Measurements from ENCODE around the gene GID4.
"Not testable (repeated sequence)": the region's sequence is repeated elsewhere in the genome, so short reads cannot be mapped to it uniquely, and the experiment has no call there.

The GID4 gene

DNA sequence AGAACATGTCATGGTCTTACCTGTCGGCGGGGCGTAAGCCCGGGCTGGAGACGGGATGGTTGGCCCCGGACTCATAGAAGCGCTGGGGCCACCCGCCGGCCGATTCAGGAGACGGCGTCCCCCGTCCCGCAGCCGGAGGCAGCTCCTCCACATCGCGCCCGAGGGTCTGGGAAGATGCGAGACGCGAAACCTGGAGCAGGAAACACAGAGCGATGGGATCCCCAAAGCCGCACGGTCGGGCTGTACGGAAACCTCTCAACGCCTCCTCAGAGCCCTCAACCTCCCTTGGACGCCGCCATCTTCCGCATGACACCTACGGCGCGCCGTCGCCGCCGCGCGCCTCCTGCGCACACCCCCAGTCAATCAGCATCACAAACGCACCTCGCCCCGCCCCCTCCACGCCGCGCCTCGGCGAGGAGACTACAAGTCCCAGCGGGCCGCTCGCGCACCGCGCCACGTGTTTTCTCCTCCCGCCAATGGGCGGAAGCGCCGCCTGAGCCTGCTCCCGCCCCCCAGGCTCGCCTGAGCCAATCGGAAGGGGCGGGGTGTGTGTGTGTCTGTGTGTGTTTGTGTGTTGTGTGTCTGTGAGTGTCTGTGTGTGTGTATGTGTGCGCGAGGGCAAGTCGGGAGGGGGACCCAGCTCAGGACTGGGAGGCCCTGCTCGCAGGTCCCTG lies at the start of gene GID4, which contains the start of gene ATPAF2:
TSS of gene GID4 (plus strand) at position 548 of the 674 bp plus-strand sequence. CDS start at position 605, 57 bp downstream.
TSS of gene ATPAF2 (minus strand) at position 308 of the 674 bp plus-strand sequence. CDS start at position 153, 155 bp downstream.
- H3K36me3 ChIP-seq (ENCODE audit: control insufficient read depth, insufficient read depth, low read length), result no peaks in the 10 kb centered on the region
- H3K9me3 ChIP-seq (ENCODE audit: control insufficient read depth, low read length), result no peaks in the 10 kb centered on the region
- no peaks in the 10 kb centered on the region for H3K27me3 ChIP-seq (ENCODE audit: control insufficient read depth, insufficient read depth, low read length)
- H3K4me3 ChIP-seq (ENCODE audit: low read length), result peak within 1 kb of the TSS; percentile 53
- peak within 1 kb of the TSS; percentile 75 for H3K9ac ChIP-seq (ENCODE audit: low read length)
- peaks cover 16% of the 10 kb centered on the region for H3K4me1 ChIP-seq (ENCODE audit: control insufficient read depth, insufficient read depth, low read length)

DNA sequence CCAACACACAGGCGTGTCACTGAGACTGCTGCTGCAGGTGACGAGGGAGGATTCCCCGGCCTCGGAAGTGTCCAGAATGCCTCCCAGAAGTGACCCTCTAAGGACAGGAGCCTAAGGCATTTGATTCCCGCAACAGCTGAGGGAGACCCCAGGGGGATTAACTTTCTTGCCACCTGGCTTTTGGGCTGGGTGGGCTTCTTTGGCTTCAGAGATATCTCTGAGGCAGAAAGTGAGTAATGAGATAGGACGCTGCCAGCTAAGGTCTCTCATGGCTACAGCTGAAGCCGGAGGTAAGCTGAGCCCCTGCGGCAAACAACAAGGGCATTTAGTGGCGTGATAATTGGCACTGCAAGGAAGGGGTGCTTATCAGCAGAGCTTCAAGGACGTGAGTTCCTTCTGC lies 49.6 kb upstream of the GID4 start:
- H3K27me3 ChIP-seq (ENCODE audit: control insufficient read depth, insufficient read depth, low read length), result no peaks in the 10 kb centered on the region
- H3K4me3 ChIP-seq (ENCODE audit: low read length), result no peak overlapping the region
- no peaks in the 10 kb centered on the region for H3K9me3 ChIP-seq (ENCODE audit: control insufficient read depth, low read length)
- no peak overlapping the region for H3K9ac ChIP-seq (ENCODE audit: low read length)
- H3K4me1 ChIP-seq (ENCODE audit: control insufficient read depth, insufficient read depth, low read length), result peaks cover 13% of the 10 kb centered on the region
- H3K36me3 ChIP-seq (ENCODE audit: control insufficient read depth, insufficient read depth, low read length), result no peaks in the 10 kb centered on the region

DNA sequence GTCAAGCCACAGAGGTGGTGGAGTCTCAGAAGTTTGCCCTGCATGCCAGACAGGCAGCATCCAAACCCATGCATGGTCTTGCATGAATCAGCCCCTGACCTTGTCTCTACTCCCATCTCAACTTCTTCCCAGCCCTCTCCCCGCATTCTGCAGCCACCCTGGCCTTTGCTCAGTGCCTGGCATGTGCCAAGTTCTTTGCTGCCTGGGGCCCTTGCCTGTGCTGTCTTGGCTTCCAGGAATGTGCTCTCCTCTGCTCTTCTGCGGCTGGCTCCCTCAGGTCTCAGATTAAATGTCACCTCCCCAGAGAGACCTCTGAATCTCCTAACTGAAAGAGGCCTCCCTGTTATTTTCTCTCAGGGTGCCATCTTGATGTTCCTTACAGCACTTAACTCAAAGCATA lies 48.9 kb upstream of the GID4 start:
- no peaks in the 10 kb centered on the region for H3K36me3 ChIP-seq (ENCODE audit: control insufficient read depth, insufficient read depth, low read length)
- H3K4me3 ChIP-seq (ENCODE audit: low read length), result no peak overlapping the region
- H3K4me1 ChIP-seq (ENCODE audit: control insufficient read depth, insufficient read depth, low read length), result peaks cover 13% of the 10 kb centered on the region
- no peak overlapping the region for H3K9ac ChIP-seq (ENCODE audit: low read length)
- H3K27me3 ChIP-seq (ENCODE audit: control insufficient read depth, insufficient read depth, low read length), result no peaks in the 10 kb centered on the region
- no peaks in the 10 kb centered on the region for H3K9me3 ChIP-seq (ENCODE audit: control insufficient read depth, low read length)

DNA sequence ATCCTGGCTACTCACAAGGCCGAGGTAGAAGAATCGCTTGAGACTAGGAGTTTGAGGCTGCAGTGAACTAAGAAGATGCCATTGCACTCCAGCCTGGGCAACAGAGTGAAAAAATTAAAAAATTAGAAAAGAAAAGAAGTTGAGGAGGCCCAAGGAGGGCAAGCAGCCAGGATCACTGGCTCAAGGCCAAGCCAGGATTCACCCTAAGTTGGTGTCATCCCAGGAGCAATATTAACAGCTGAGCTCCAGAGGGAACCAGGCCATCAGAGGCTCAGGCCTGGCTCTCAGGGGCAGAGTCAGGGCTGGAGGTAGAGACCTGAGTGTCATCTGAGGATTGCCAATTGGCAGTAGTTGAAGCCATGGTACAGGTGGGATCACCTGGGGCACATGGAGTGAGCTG lies 45.8 kb upstream of the GID4 start:
- peaks cover 13% of the 10 kb centered on the region for H3K4me1 ChIP-seq (ENCODE audit: control insufficient read depth, insufficient read depth, low read length)
- no peak overlapping the region for H3K4me3 ChIP-seq (ENCODE audit: low read length)
- H3K9me3 ChIP-seq (ENCODE audit: control insufficient read depth, low read length), result no peaks in the 10 kb centered on the region
- no peaks in the 10 kb centered on the region for H3K36me3 ChIP-seq (ENCODE audit: control insufficient read depth, insufficient read depth, low read length)
- no peak overlapping the region for H3K9ac ChIP-seq (ENCODE audit: low read length)
- H3K27me3 ChIP-seq (ENCODE audit: control insufficient read depth, insufficient read depth, low read length), result no peaks in the 10 kb centered on the region

DNA sequence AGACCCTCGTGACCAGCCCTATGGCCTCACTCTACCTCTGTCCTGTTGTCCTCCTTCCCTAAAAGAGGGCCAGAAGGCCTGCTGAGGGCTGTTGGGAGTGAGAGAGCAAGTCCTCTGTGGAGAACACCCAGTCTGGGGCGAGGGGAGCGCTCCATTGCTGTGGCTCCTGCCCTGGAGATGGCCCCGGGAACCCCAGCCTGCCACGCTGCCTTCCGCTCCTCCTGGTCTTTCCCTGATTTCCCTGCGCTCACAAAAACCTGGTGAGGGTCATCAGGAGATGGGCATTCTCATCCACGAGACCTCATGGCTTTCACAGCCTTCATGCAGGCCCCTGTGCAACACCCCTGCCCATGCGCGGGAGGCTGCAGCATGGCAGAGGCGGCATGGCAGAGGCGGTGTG lies 45.4 kb upstream of the GID4 start:
- Histone ChIP-seq H3K9ac (ENCODE audit: low read length) (no peak overlapping the region), H3K9me3 (ENCODE audit: control insufficient read depth, low read length) (no peaks in the 10 kb centered on the region), H3K36me3 (ENCODE audit: control insufficient read depth, insufficient read depth, low read length) (no peaks in the 10 kb centered on the region), H3K4me3 (ENCODE audit: low read length) (no peak overlapping the region), H3K27me3 (ENCODE audit: control insufficient read depth, insufficient read depth, low read length) (no peaks in the 10 kb centered on the region), H3K4me1 (ENCODE audit: control insufficient read depth, insufficient read depth, low read length) (peaks cover 13% of the 10 kb centered on the region)

DNA sequence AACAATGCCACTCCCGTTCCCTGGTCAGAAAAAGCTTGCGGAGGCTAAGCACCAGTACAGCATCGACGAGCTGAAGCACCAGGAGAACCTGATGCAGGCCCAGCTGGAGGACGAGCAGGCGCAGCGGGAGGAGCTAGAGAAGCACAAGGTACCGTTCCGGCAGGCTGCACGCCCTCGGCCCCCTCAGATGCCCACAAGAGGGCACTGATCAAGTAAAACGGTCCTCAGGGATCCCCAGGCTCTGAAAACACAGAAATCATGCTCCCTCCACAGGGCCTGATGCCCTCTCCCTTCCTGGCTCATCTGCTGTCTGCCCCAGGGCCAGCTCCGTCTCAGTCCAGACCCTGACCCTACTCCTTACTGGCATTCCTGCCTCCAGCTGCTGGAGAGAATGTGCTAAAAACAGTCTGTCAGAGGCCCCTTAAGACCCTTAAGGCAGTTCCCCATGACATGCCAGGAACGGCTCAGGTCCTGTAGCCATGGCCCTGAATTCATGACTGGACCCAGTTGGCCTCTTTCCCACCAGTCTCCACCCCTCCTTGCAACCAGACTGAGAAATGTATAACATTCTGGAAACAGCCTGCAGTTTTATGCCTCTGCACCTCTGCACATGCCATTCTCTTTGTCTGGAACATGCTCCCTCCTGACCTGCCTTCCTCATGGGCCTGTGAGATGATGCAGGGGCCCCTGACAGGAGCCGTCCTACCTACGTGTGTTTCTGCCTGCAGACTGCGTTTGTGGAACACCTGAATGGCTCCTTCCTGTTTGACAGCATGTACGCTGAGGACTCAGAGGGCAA lies 44.7 kb upstream of the GID4 start:
- Histone ChIP-seq H3K9me3 (ENCODE audit: control insufficient read depth, low read length) (no peaks in the 10 kb centered on the region), H3K36me3 (ENCODE audit: control insufficient read depth, insufficient read depth, low read length) (no peaks in the 10 kb centered on the region), H3K4me3 (ENCODE audit: low read length) (no peak overlapping the region), H3K27me3 (ENCODE audit: control insufficient read depth, insufficient read depth, low read length) (no peaks in the 10 kb centered on the region), H3K9ac (ENCODE audit: low read length) (no peak overlapping the region), H3K4me1 (ENCODE audit: control insufficient read depth, insufficient read depth, low read length) (peaks cover 13% of the 10 kb centered on the region)

- H3K27me3 ChIP-seq (ENCODE audit: control insufficient read depth, insufficient read depth, low read length); H3K9me3 ChIP-seq (ENCODE audit: control insufficient read depth, low read length); H3K4me3 ChIP-seq (ENCODE audit: low read length); H3K36me3 ChIP-seq (ENCODE audit: control insufficient read depth, insufficient read depth, low read length); H3K4me1 ChIP-seq (ENCODE audit: control insufficient read depth, insufficient read depth, low read length); H3K9ac ChIP-seq (ENCODE audit: low read length): not testable (repeated sequence)
Observed at GRCh38 chr17:17995887-17996286, 43.3 kb upstream of the GID4 start.

DNA sequence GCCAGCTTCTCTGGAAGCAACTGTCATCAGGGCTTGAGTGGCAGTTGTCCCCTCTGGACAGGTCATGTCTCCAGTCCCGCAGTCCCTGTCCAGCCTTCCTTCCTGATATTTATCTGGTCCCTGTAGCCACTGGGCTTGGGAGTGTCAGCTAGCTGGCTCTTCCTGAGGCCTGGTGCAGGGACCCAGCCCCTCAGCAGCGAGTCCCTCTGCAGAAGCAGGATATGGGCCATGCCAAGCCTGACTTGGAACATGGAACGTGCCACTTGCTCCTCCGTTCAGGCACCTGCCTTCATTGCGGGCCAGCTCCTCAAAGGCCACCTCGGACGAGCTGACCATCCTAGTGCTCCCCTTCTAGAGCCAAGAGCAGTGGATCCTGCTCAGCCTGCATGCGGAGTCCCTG lies 40.3 kb upstream of the GID4 start:
- Histone ChIP-seq H3K27me3 (ENCODE audit: control insufficient read depth, insufficient read depth, low read length) (no peaks in the 10 kb centered on the region), H3K36me3 (ENCODE audit: control insufficient read depth, insufficient read depth, low read length) (no peaks in the 10 kb centered on the region), H3K4me1 (ENCODE audit: control insufficient read depth, insufficient read depth, low read length) (no peaks in the 10 kb centered on the region), H3K9me3 (ENCODE audit: control insufficient read depth, low read length) (no peaks in the 10 kb centered on the region), H3K4me3 (ENCODE audit: low read length) (no peak overlapping the region), H3K9ac (ENCODE audit: low read length) (no peak overlapping the region)

DNA sequence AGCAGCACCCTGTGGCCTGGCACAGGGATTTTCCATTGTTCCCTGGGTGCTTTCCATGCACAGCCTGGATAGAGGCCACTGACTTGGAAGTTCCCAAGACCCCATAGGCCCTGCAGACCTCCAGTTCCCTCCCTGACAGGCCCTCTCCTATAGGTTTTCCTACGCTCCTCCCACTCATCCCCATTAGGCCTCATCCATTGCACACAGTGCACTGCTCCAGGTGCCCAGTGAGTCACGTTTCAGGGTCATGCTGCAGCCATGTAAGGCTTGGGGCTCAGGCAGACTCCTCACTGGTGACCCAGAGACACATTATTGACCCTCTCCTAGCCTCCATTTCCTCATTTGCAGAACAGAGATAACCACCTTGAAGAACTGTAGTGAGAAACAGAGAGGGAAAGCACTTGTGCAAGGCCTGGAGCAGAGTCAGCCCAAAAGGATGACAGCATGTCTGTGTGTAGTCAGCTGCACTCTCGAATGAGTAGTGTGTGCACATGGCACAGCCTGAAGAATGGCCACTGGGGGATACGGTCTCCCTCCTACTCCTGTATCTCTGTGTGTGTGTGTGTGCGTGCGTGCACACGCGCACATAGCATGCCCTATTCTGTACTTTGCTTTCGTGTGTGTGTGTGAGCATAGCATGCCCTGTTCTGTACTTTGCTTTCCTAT lies 39.7 kb upstream of the GID4 start:
- Histone ChIP-seq H3K9me3 (ENCODE audit: control insufficient read depth, low read length) (no peaks in the 10 kb centered on the region), H3K4me1 (ENCODE audit: control insufficient read depth, insufficient read depth, low read length) (no peaks in the 10 kb centered on the region), H3K36me3 (ENCODE audit: control insufficient read depth, insufficient read depth, low read length) (peaks cover 5% of the 10 kb centered on the region), H3K27me3 (ENCODE audit: control insufficient read depth, insufficient read depth, low read length) (no peaks in the 10 kb centered on the region), H3K4me3 (ENCODE audit: low read length) (no peak overlapping the region), H3K9ac (ENCODE audit: low read length) (no peak overlapping the region)

DNA sequence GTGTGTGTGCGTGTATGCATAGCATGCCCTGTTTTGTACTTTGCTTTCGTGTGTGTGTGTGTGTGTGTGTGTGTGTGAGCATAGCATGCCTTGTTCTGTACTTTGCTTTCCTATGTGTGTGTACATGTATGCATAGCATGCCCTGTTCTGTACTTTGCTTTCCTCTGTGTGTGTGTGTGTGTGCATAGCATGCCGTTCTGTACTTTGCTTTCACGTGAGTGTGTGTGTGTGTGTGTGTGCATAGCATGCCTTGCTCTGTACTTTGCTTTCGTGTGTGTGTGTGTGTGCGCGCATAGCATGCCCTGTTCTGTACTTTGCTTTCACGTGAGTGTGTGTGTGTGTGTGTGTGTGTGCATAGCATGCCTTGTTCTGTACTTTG lies 39.2 kb upstream of the GID4 start:
- H3K36me3 ChIP-seq (ENCODE audit: control insufficient read depth, insufficient read depth, low read length), result peaks cover 5% of the 10 kb centered on the region
- no peaks in the 10 kb centered on the region for H3K27me3 ChIP-seq (ENCODE audit: control insufficient read depth, insufficient read depth, low read length)
- no peaks in the 10 kb centered on the region for H3K9me3 ChIP-seq (ENCODE audit: control insufficient read depth, low read length)
- H3K4me3 ChIP-seq (ENCODE audit: low read length), result no peak overlapping the region
- H3K9ac ChIP-seq (ENCODE audit: low read length), result no peak overlapping the region
- H3K4me1 ChIP-seq (ENCODE audit: control insufficient read depth, insufficient read depth, low read length), result no peaks in the 10 kb centered on the region

DNA sequence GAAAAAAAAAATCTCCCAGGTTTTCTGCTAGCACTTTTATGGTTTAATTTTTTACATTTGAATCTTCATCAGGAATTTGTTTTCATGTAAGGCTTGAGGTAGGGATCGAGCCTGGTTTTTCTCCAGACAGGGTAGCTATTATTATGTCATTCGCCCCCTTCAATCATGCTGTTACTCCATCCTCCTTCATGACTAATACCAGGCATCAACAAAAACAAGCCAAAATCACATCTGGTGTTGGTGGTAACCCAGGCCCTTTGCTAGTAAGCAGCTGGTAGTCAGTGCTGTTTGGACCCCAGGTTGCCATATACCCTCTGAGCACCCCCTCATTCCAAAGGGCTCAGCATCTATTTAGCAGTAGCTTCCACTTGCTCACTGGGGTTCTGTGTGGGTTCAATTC lies 37.0 kb upstream of the GID4 start:
- Histone ChIP-seq H3K27me3 (ENCODE audit: control insufficient read depth, insufficient read depth, low read length) (no peaks in the 10 kb centered on the region), H3K36me3 (ENCODE audit: control insufficient read depth, insufficient read depth, low read length) (peaks cover 5% of the 10 kb centered on the region)

DNA sequence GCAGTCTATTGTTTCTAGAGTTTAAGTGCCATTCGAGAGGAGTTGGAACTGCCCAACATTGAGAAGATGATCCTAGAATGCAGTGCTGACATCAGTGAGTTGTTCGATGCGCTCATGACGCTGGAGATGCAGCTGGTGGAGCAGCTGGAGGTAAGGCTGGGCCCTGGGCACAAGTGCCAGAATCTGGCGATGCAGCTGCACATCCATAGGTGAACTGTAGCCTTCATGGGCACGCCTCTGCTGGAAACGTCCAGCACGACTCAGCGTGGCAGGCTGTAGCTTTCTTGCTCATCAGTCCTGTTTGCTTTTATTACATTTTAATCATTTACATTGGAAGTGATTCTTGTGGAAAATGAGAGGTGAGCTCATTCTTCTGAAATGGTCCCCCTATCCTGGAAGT lies 34.9 kb upstream of the GID4 start:
- no peak overlapping the region for H3K9ac ChIP-seq (ENCODE audit: low read length)
- H3K27me3 ChIP-seq (ENCODE audit: control insufficient read depth, insufficient read depth, low read length), result no peaks in the 10 kb centered on the region
- no peak overlapping the region for H3K4me3 ChIP-seq (ENCODE audit: low read length)
- peaks cover 5% of the 10 kb centered on the region for H3K36me3 ChIP-seq (ENCODE audit: control insufficient read depth, insufficient read depth, low read length)
- H3K4me1 ChIP-seq (ENCODE audit: control insufficient read depth, insufficient read depth, low read length), result no peaks in the 10 kb centered on the region
- no peaks in the 10 kb centered on the region for H3K9me3 ChIP-seq (ENCODE audit: control insufficient read depth, low read length)

More for the DNA sequence above, 37.0 kb upstream of the GID4 start:
- Histone ChIP-seq H3K4me1 (ENCODE audit: control insufficient read depth, insufficient read depth, low read length) (no peaks in the 10 kb centered on the region), H3K9ac (ENCODE audit: low read length) (no peak overlapping the region), H3K4me3 (ENCODE audit: low read length) (no peak overlapping the region), H3K9me3 (ENCODE audit: control insufficient read depth, low read length) (no peaks in the 10 kb centered on the region)

Measured in mucosa of stomach (tissue), 1 donor.